DOHH2 (cell line): Measurements from ENCODE around the gene CHRM5.

Experiments
- EZH2phosphoT487 ChIP-seq: fragments of 200-600 bp; sonication (generic); IDR thresholded peaks from 2 replicates; pipeline ENCODE4 v1.6.1; 2017; ENCODE audit warnings: borderline replicate concordance, mild to moderate bottlenecking, antibody characterized with exemption, low read length, moderate library complexity, mixed read lengths
- TF ChIP-seq, protein P1 (sequence below): fragments of 200-600 bp; sonication (generic); IDR thresholded peaks from one replicate; pipeline ENCODE4 v1.5.1; 2014; ENCODE audit warnings: antibody characterized with exemption, mild to moderate bottlenecking, low read depth, low read length; ENCODE audit not compliant: poor library complexity, severe bottlenecking

DNA sequence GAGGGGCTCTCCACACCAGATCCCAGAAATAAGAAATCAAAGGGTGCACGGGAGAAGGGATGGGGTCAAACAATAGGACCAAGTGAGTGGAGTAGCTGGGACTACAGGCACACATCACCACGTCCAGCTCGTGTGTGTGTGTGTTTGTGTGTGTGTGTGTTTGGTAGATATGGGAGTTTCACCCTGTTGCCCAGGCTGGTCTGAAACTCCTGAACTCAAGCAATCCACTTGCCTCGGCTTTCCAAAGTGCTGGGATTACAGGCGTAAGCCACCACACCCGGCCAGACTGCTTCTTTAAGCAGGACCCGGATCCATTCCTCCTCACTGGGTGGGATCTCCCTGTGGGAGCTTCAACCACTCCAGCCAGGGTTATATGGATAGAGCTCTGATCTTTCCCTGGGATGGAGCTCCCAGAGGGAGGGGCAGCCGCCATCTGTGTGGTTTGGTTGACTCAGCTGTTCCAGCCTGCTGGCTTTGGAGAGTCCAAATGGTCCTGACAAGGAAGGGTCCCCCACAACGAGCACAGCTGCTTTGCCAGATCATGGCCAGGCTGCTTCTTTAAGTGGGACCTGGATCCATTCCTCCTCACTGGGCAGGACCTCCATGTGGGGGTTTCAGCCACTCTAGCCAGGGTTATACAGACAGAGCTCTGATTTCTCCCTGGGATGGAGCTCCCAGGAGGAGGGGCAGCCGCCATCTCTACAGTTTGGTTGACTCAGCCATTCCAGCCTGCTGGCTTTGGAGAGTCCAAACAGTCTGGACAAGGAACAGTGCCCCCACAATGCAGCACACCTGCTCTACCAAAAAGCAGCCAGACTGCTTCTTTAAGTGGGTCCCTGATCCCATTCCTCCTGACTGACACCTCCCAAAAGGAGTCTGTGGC is 79.8 kb downstream of the CHRM5 start:
- TF ChIP-seq, protein P1, sequence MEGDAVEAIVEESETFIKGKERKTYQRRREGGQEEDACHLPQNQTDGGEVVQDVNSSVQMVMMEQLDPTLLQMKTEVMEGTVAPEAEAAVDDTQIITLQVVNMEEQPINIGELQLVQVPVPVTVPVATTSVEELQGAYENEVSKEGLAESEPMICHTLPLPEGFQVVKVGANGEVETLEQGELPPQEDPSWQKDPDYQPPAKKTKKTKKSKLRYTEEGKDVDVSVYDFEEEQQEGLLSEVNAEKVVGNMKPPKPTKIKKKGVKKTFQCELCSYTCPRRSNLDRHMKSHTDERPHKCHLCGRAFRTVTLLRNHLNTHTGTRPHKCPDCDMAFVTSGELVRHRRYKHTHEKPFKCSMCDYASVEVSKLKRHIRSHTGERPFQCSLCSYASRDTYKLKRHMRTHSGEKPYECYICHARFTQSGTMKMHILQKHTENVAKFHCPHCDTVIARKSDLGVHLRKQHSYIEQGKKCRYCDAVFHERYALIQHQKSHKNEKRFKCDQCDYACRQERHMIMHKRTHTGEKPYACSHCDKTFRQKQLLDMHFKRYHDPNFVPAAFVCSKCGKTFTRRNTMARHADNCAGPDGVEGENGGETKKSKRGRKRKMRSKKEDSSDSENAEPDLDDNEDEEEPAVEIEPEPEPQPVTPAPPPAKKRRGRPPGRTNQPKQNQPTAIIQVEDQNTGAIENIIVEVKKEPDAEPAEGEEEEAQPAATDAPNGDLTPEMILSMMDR = no peak
- no peak for TF ChIP-seq EZH2phosphoT487
